ENCODE measurements around the gene SLIT3. TPM values are rescaled to one million over a fixed set of nuclear protein-coding genes. Genes with fewer than 3 reads are reported as not detected.
A peak's percentile ranks its signal among the peaks of the same experiment; 100 is the strongest.

SLIT3 gene
- total and polyA plus RNA-seq, 9 of the 15 experiments (the other 6 are each of a cell fraction or from before 2014, with no cell fraction given), result 0.01 to 0.04 TPM; not detected in 7

DNA sequence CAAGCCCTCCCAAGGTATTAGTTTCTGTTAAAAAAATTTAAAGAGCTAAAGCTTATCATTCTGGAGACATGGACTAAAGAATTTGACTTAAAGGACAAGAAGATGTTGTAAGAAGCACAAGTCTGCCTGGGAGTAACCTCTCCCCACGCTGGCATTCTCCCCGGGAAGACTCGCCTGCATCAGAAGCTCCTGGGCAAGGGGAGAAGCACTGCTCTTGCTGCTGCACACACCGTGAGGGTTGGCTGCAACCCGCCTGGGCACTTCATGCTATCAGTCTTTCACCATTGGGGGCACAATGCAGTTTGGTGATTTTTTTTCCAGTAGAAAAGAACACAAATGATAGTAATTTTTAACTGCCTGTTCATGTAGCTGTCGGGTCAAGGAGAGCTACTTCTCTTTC, 529.3 kb downstream of the SLIT3 start (continued):
- TF ChIP-seq HIVEP1 (CRISPR knock-in tag; IDR thresholded peaks at IDR 0.05) (0 out of 2 replicates have a peak, but pooled peaks have one; percentile 39), FOS (IDR thresholded peaks at IDR 0.05; ENCODE audit: extremely low read depth, insufficient read length) (no peak)
- TF ChIP-seq, protein P1, sequence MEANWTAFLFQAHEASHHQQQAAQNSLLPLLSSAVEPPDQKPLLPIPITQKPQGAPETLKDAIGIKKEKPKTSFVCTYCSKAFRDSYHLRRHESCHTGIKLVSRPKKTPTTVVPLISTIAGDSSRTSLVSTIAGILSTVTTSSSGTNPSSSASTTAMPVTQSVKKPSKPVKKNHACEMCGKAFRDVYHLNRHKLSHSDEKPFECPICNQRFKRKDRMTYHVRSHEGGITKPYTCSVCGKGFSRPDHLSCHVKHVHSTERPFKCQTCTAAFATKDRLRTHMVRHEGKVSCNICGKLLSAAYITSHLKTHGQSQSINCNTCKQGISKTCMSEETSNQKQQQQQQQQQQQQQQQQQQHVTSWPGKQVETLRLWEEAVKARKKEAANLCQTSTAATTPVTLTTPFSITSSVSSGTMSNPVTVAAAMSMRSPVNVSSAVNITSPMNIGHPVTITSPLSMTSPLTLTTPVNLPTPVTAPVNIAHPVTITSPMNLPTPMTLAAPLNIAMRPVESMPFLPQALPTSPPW (CRISPR knock-in tag; IDR thresholded peaks at IDR 0.05), result no peak

DNA sequence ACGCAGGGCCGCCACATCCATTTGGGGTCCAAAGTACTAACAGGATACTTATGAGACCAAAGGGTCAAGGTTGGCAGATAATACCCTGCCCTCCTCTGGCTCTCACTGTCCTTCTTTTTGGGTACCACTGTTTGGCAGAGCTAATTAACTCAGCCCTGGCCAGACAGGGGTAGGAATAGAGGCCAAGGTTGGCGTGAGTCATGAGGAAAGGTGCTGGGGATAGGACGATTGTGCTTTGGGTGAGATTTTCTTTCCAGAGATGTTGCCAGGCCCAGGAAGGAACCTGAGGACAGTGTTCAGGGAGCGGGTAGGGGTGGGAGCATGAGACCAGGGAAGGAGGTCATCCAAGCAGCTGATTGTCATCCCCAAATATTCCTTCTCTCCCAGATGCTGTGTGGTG, 529.9 kb downstream of the SLIT3 start:
- Histone ChIP-seq H2AFZ (ENCODE audit: low read depth, low read length) (no peak overlapping the region), H3K9ac (ENCODE audit: insufficient read depth in 1 of 2, low read depth in 2 of 2, low read length in 2 of 2) (no peak overlapping the region), H3K79me2 (ENCODE audit: control insufficient read depth, insufficient read depth, low read length) (no peaks in the 10 kb centered on the region), H3K4me1 (replicated peaks in 1 of 2; ENCODE audit: control insufficient read depth in 2 of 2, insufficient read depth in 2 of 2, low read length in 2 of 2) (no peaks in the 10 kb centered on the region), H3K9me1 (ENCODE audit: control insufficient read depth, insufficient read depth, low read length) (no peaks in the 10 kb centered on the region), H3K4me3 (no peak overlapping the region), H4K20me1 (replicated peaks; ENCODE audit: control insufficient read depth, insufficient read depth, low read length) (no peaks in the 10 kb centered on the region), H3K27ac (ENCODE audit: extremely low read depth, low read depth, low read length) (no peak overlapping the region), H3K9me3 (replicated peaks; ENCODE audit: control insufficient read depth, insufficient read depth, low read depth, low read length) (no peaks in the 10 kb centered on the region), H3K4me2 (ENCODE audit: insufficient read depth, low read length) (no peak overlapping the region), H3K36me3 (ENCODE audit: control insufficient read depth, insufficient read depth, low read length) (no peaks in the 10 kb centered on the region), H3K27me3 (ENCODE audit: control insufficient read depth in 2 of 2, insufficient read depth in 2 of 2, low read length in 2 of 2) (peaks cover 11 to 50% of the 10 kb centered on the region in 2 experiments; a peak in 4 of 5 replicates)
- intact Hi-C loops (cut with micrococcal nuclease) (no loop called here), in situ Hi-C loops (cut with MboI) (no loop called here)
- BruUV-seq (replicated peaks), result no TSS peak
- DNase-seq (ENCODE audit: extremely low read depth in 1 of 4, low spot score in 3 of 4) (no peak), FAIRE-seq (no peak), ATAC-seq (no peak)
- WGBS (ENCODE audit: insufficient coverage, low coverage, missing lambda C conversion rate), result 29% methylated on average over 5 of the region's 5 CpGs
- ChIA-PET POLR2A (no interaction called here), CTCF (ENCODE audit: low intra/inter-chr PET ratio) (no interaction called here)
- TF ChIP-seq PCBP1 (IDR thresholded peaks at IDR 0.05; ENCODE audit: low read depth, low read length, poor library complexity, severe bottlenecking), result no peak
- no peak for TF ChIP-seq TAF9B (IDR thresholded peaks at IDR 0.05; ENCODE audit: partially characterized antibody)
- TF ChIP-seq, protein P2, sequence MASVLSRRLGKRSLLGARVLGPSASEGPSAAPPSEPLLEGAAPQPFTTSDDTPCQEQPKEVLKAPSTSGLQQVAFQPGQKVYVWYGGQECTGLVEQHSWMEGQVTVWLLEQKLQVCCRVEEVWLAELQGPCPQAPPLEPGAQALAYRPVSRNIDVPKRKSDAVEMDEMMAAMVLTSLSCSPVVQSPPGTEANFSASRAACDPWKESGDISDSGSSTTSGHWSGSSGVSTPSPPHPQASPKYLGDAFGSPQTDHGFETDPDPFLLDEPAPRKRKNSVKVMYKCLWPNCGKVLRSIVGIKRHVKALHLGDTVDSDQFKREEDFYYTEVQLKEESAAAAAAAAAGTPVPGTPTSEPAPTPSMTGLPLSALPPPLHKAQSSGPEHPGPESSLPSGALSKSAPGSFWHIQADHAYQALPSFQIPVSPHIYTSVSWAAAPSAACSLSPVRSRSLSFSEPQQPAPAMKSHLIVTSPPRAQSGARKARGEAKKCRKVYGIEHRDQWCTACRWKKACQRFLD (CRISPR knock-in tag; IDR thresholded peaks at IDR 0.05), result peak; percentile 33; the same call in 1 of the 2 replicates
- no peak for TF ChIP-seq TAF7 (tag; IDR thresholded peaks at IDR 0.05)
- TF ChIP-seq, protein P3, sequence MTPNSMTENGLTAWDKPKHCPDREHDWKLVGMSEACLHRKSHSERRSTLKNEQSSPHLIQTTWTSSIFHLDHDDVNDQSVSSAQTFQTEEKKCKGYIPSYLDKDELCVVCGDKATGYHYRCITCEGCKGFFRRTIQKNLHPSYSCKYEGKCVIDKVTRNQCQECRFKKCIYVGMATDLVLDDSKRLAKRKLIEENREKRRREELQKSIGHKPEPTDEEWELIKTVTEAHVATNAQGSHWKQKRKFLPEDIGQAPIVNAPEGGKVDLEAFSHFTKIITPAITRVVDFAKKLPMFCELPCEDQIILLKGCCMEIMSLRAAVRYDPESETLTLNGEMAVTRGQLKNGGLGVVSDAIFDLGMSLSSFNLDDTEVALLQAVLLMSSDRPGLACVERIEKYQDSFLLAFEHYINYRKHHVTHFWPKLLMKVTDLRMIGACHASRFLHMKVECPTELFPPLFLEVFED (CRISPR knock-in tag; conservative IDR thresholded peaks at IDR 0.05), result no peak
- TF ChIP-seq PHTF2 (CRISPR knock-in tag; IDR thresholded peaks at IDR 0.05), result no peak
- no peak for TF ChIP-seq HCFC1 (IDR thresholded peaks at IDR 0.05; ENCODE audit: low read depth, low read length)
- TF ChIP-seq RHOXF2B (CRISPR knock-in tag; conservative IDR thresholded peaks at IDR 0.05), result no peak
- TF ChIP-seq, protein P4, sequence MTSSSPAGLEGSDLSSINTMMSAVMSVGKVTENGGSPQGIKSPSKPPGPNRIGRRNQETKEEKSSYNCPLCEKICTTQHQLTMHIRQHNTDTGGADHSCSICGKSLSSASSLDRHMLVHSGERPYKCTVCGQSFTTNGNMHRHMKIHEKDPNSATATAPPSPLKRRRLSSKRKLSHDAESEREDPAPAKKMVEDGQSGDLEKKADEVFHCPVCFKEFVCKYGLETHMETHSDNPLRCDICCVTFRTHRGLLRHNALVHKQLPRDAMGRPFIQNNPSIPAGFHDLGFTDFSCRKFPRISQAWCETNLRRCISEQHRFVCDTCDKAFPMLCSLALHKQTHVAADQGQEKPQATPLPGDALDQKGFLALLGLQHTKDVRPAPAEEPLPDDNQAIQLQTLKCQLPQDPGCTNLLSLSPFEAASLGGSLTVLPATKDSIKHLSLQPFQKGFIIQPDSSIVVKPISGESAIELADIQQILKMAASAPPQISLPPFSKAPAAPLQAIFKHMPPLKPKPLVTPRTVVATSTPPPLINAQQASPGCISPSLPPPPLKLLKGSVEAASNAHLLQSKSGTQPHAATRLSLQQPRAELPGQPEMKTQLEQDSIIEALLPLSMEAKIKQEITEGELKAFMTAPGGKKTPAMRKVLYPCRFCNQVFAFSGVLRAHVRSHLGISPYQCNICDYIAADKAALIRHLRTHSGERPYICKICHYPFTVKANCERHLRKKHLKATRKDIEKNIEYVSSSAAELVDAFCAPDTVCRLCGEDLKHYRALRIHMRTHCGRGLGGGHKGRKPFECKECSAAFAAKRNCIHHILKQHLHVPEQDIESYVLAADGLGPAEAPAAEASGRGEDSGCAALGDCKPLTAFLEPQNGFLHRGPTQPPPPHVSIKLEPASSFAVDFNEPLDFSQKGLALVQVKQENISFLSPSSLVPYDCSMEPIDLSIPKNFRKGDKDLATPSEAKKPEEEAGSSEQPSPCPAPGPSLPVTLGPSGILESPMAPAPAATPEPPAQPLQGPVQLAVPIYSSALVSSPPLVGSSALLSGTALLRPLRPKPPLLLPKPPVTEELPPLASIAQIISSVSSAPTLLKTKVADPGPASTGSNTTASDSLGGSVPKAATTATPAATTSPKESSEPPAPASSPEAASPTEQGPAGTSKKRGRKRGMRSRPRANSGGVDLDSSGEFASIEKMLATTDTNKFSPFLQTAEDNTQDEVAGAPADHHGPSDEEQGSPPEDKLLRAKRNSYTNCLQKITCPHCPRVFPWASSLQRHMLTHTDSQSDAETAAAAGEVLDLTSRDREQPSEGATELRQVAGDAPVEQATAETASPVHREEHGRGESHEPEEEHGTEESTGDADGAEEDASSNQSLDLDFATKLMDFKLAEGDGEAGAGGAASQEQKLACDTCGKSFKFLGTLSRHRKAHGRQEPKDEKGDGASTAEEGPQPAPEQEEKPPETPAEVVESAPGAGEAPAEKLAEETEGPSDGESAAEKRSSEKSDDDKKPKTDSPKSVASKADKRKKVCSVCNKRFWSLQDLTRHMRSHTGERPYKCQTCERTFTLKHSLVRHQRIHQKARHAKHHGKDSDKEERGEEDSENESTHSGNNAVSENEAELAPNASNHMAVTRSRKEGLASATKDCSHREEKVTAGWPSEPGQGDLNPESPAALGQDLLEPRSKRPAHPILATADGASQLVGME (CRISPR knock-in tag; IDR thresholded peaks at IDR 0.05), result 0 out of 2 replicates have a peak, but pooled peaks have one; percentile 27
